KMS-11 (cell line): ENCODE data around the gene GATA2.

Experiments used
- H2AFZ ChIP-seq: fragments of 200-600 bp; sonication (generic); 2 replicates; pipeline ENCODE4 v1.6.1; 2016; ENCODE audit warnings: antibody characterized with exemption, mixed run types, low read depth
- H3K27ac ChIP-seq: fragments of 200-600 bp; sonication (generic); 2 replicates; pipeline ENCODE4 v1.6.1; 2016; ENCODE audit warnings: mild to moderate bottlenecking, mixed run types
- H3K27me3 ChIP-seq: fragments of 200-600 bp; sonication (generic); 2 replicates; pipeline ENCODE4 v1.6.1; 2017; ENCODE audit warnings: mild to moderate bottlenecking, low read depth, mixed run types, moderate library complexity; ENCODE audit not compliant: insufficient read depth
- H3K36me3 ChIP-seq: fragments of 200-600 bp; sonication (generic); 2 replicates; pipeline ENCODE4 v1.6.1; 2017; ENCODE audit warnings: mild to moderate bottlenecking, mixed run types; ENCODE audit not compliant: insufficient read depth
- H3K4me1 ChIP-seq: fragments of 200-600 bp; sonication (generic); 2 replicates; pipeline ENCODE4 v1.6.1; 2016; ENCODE audit warnings: mild to moderate bottlenecking, low read depth, mixed run types; ENCODE audit not compliant: poor library complexity, severe bottlenecking
- H3K4me2 ChIP-seq: fragments of 200-600 bp; sonication (generic); 2 replicates; pipeline ENCODE4 v1.7.0; 2016; ENCODE audit warnings: mild to moderate bottlenecking, mixed run types
- H3K4me3 ChIP-seq: fragments of 200-600 bp; sonication (generic); IDR thresholded peaks from 2 replicates; pipeline ENCODE4 v1.6.1; 2017; ENCODE audit warnings: low read depth, low read length, mixed read lengths; ENCODE audit not compliant: insufficient read depth
- H3K79me2 ChIP-seq: fragments of 200-600 bp; sonication (generic); 2 replicates; pipeline ENCODE4 v1.6.1; 2016; ENCODE audit warnings: low read depth, mixed run types; ENCODE audit not compliant: insufficient read depth
- H3K9ac ChIP-seq: fragments of 200-600 bp; sonication (generic); 2 replicates; pipeline ENCODE4 v1.6.1; 2016; ENCODE audit warnings: mild to moderate bottlenecking, mixed run types
- H4K20me1 ChIP-seq: fragments of 200-600 bp; sonication (generic); 2 replicates; pipeline ENCODE4 v1.6.1; 2016; ENCODE audit warnings: mild to moderate bottlenecking, mixed run types; ENCODE audit not compliant: insufficient read depth
- CTCF ChIP-seq: fragments of 200-600 bp; sonication (generic); conservative IDR thresholded peaks from 2 replicates; pipeline ENCODE4 v1.6.1; 2017; ENCODE audit warnings: low read depth, mild to moderate bottlenecking, antibody characterized with exemption, low read length, moderate library complexity, mixed read lengths

The GATA2 gene

GRCh38 chr3:128492671-128493569, at the start of gene GATA2:
TSS of gene GATA2 (minus strand) at chr3:128493201. CDS start at chr3:128487031, 6,170 bp downstream.
- no peak for TF ChIP-seq CTCF
- no peaks in the 10 kb centered on the region for H3K79me2 ChIP-seq
- H4K20me1 ChIP-seq, result no peaks in the 10 kb centered on the region
- H3K27ac ChIP-seq, result no peak within 1 kb of the TSS
- peaks cover 75% of the 10 kb centered on the region for H3K27me3 ChIP-seq
- H3K36me3 ChIP-seq, result no peaks in the 10 kb centered on the region
- H3K4me2 ChIP-seq, result no peak within 1 kb of the TSS
- H2AFZ ChIP-seq, result no peak within 1 kb of the TSS
- no peak within 1 kb of the TSS for H3K9ac ChIP-seq
- no peak within 1 kb of the TSS for H3K4me3 ChIP-seq
- H3K4me1 ChIP-seq, result no peaks in the 10 kb centered on the region

GRCh38 chr3:128541246-128541645, 48.2 kb upstream of the GATA2 start:
- Histone ChIP-seq H3K27me3 (no peaks in the 10 kb centered on the region), H3K4me3 (no peak overlapping the region), H2AFZ (no peak overlapping the region), H3K79me2 (no peaks in the 10 kb centered on the region), H3K9ac (no peak overlapping the region), H3K4me2 (no peak overlapping the region), H3K4me1 (no peaks in the 10 kb centered on the region), H3K36me3 (no peaks in the 10 kb centered on the region), H4K20me1 (no peaks in the 10 kb centered on the region), H3K27ac (no peak overlapping the region)
- no peak for TF ChIP-seq CTCF

DNA sequence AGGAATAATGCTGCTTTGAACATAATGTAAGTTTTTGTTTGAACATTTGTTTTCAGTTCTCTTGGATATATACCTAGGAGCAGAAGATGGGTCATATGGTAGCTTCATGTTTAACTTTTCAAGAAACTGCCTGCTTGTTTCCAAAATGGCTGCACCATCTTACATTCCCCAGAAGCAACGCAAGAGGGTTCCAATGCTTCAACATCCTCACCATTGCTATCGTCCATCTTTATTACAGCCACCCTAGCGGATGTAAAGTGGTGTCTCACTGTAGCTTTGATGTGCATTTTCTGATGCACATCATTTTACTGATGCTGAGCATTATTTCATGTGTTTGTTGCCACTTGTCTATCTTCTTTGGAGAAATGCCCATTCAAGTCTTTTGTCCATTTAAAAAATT, 46.4 kb upstream of the GATA2 start:
- H3K9ac ChIP-seq, result no peak overlapping the region
- no peaks in the 10 kb centered on the region for H3K4me1 ChIP-seq
- no peak overlapping the region for H3K4me2 ChIP-seq
- no peaks in the 10 kb centered on the region for H3K27me3 ChIP-seq
- H3K36me3 ChIP-seq, result no peaks in the 10 kb centered on the region
- no peak overlapping the region for H3K4me3 ChIP-seq
- no peak for TF ChIP-seq CTCF
- no peak overlapping the region for H3K27ac ChIP-seq
- no peaks in the 10 kb centered on the region for H4K20me1 ChIP-seq
- H2AFZ ChIP-seq, result no peak overlapping the region
- no peaks in the 10 kb centered on the region for H3K79me2 ChIP-seq

- TF ChIP-seq CTCF, result no peak
- Histone ChIP-seq H4K20me1 (no peaks in the 10 kb centered on the region), H3K4me1 (no peaks in the 10 kb centered on the region), H3K36me3 (no peaks in the 10 kb centered on the region), H3K27ac (no peak overlapping the region), H2AFZ (no peak overlapping the region), H3K4me2 (no peak overlapping the region), H3K27me3 (no peaks in the 10 kb centered on the region), H3K9ac (no peak overlapping the region), H3K79me2 (no peaks in the 10 kb centered on the region), H3K4me3 (no peak overlapping the region)
Measured at GRCh38 chr3:128537091-128537703, 44.2 kb upstream of the GATA2 start.
